ENCODE data around the gene PTPN1.

GRCh38 chr20:50613438-50614169, 103.4 kb downstream of the PTPN1 start:
- TF ChIP-seq CTCF (IDR thresholded peaks at IDR 0.05 in 8 of 11, conservative IDR thresholded peaks at IDR 0.05 in 3 of 11) (no peak), POLR2AphosphoS5 (IDR thresholded peaks at IDR 0.05) (no peak), POLR2A (IDR thresholded peaks at IDR 0.05) (no peak)
